SK-N-DZ (cell line): ENCODE results near the gene IFRD2.

Experiments used
- DNase-seq: peaks from one replicate; pipeline ENCODE4 v3.0.0-alpha.2; 2015; ENCODE audit warnings: low spot score

IFRD2 gene

GRCh38 chr3:50302095-50303012, 10.1 kb upstream of the IFRD2 start:
- DNase-seq: no peak

DNA sequence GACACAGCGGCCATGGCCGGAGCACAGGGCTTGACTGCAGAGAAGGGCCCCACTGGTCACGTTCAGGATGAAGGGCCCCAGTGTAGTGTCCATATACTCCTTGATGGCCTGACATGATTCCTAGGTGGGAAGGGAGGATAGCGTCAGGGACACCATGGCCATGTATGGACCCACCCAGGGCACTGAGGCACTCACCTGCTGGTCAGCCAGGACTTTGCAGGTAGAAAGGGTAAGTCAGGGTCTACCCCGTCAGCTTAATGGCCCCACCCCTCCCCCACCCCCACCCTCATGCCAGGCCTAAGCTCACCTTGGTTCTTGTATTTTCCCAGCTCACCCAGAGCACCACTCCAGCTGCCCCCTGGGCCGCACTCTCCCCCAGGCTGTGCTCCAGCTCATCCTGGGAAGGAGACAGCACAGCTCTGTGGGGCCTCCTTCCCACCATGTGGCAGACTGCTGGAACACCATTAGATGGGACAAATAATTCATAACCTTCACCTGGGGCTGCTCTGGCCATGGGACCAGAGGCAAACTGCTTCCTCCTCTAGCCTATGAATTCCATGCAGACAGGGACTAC, 8.5 kb upstream of the IFRD2 start:
- no peak for DNase-seq

GRCh38 chr3:50299929-50300680, 7.9 kb upstream of the IFRD2 start:
- no peak for DNase-seq

DNA sequence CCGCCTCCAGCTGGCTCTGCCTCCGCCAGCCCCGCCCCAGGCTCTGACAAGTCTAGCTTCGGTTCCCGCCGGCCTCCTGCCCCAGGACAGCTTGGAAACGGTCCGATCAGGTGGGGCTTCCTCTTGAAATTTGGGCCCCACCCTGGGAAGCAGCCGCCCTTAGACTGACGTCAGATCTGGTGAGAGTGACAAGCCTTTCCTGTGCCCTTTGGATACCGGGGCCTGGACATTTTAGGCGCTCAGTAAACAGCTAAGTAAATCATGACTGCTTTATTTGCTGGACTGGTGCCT, 7.4 kb upstream of the IFRD2 start:
- no peak for DNase-seq

DNA sequence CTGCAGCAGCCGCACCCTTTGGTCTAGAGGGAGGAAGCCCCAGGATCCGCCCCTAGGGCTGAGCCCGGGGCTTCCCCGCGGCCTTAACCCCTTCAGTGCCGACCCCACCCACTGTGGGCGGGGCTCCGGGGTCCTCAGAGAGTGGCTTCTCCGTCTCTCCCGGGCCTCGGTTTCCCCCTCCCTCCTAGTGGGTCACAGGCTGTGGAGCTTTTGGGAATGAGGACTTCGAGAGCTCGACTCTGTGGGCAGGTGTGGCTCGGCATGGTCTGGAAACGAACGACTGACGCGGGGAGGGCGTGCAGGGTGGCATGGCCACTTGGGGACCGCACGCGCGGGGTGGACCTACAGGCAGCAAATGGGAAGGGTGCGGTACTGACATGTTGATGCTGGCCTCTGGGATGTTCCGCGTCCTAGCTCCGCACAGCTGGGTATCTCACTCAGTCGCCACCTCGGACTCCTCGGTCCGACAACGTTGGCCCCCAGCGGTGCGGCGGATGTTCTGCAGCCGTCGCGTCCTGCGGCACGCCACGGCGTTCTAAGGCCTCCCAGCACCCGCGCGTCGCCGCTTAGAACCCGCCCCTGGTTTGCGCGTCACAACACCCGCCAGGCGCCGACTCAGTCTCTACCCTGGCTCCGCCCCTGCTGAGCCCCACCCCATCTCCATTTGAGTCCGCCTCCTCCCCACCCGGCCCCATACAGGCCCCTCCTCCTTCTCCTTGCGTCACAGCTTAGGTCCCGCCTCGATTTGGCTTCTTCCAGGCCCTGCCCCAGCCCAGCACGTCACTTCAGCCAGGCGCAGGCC, 6.8 kb upstream of the IFRD2 start, which contains the start of the genes HYAL3 and NAA80:
HYAL3 (minus strand) TSS at position 570 of the 802 bp plus-strand sequence. CDS start 3,803 bp downstream, outside the sequence.
NAA80 (minus strand) TSS at position 570 of the 802 bp plus-strand sequence. CDS start 1,942 bp downstream, outside the sequence.
- peak; percentile 97 for DNase-seq

GRCh38 chr3:50297896-50298725, 5.9 kb upstream of the IFRD2 start:
- no peak for DNase-seq

GRCh38 chr3:50297384-50297775, 5.2 kb upstream of the IFRD2 start:
- DNase-seq: no peak

DNA sequence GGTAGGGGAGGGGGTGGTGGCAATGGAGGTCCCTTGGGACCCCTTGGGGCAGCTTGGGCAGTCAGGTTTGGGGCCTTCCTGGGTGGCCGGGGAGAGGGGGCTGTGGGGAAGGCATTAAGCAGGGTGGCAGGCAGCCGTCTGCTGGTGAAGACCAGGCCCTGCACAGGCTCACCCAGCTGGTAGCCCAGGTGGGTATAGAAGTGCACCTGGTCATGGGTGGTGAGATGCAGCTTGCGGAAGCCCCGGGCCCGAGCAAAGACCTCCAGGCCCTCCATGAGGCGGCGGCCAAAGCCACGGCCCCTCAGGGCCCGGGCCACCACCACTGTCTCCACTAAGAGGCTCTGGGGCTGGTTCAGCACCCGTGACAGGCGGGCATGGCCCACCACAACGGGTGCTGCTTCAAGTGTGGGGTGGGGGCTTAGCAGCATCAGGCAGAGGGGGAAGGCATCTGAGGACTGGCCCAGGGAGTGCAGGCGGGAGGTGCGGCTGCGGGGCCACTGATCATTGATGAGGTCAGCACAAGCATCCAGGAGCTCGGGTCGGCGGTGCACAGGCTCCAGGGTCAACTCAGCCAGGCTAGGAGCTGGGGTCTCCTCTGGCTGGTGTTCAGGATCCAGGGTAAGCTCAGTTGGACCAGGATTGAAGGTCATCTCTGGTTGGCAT, 4.6 kb upstream of the IFRD2 start:
- no peak for DNase-seq

DNA sequence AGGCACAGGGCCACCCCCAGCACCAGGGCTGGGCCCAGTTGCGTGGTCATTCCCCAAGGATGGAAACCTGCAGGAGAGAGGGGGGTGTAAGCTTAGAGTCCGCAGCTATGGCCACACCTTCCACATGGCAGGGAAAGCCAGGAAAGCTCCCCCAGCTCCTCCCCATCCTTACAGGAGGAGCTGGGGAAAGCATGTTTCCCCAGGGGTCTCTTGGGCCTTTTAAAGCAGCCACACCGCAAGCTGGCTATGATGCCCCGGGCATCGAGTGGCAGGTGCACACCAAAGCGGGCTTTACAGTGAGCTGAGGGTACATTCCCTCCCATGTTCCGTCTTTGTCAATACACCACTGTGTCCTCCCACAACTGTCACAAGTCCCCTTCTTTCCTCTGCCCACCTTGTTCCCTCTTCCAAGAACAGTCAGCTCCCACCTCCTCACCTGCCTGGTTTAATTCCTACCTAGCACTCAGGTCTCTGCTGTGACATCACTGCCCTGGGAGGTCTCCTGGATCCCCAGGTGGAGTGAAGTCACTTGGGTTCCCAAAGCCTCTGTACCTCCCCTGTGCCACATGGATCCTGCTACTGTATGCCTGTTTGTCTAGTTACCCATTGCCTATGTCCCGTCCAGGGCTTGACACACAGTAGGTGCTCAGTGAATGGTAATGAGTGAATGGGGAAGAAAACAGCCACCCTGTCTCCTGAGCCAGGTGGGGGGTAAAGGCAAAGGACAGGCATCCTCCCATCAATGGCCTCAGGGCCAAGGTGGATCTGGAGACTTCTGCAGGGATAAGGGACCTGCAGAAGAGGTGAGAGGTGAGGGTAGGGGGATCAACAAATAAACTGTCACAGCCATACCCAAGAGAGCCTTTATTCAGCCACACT, 3.6 kb upstream of the IFRD2 start:
- DNase-seq: no peak

DNA sequence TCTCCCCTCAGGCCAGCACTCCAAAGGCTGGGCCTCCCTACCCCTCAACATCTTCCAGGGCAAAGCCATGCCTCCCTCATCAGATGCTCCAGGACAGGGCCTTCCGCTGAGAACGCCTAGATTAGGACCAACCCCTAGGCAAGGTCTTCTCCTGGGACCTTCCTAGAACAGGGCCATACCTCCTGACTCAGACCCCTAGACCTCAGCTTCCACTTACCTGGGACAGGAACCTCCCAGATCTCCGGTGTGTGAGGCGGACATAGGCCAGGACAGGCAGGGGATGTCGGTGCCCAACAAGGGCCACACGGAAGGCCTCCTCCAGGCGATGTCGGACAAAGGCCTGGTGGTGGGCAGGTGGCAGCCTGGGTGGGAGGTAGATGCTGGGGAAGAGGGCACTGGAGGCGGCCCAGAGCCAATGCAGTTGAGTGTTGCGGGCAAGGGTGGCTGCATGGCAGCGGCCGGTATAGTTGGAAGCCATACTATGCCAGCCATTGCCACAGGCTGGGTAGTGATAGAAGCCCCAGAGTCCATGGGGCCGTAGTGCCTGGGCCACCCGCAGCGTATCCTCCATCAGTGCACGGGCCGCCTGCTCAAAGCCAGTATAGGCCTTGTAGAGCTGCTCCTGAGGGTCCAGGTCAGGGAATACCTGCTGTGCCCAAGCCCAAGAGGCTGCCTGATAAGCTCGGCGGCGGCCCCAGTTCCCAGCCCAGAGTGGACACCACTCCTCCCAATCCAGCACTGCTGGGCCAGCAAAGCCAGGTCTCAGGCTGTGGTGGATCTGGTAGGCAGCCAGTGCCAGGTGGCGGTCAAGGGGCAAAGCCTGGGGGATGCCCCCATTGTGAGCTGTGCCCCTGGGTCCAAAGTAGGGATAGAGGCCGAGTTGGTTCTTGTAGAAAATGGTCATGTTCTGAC, 2.5 kb upstream of the IFRD2 start:
- no peak for DNase-seq

DNA sequence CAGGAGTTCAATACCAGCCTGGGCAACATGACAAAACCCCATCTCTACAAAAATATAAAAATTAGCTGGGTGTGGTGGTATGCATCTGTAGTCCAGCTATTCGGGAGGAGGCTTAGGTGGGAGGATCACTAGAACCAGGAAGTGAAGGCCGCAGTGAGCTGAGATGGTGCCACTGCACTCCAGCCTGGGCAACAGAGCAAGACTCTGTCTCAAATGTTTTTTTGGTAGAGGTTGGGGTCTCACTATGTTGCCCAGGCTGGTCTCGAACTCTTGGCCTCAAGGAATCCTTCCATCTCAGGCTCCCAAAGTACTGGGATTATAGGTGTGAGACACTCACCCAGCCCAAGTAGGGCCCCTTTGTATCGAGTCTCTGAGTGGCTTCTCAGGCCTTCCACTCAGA, 1.9 kb upstream of the IFRD2 start:
- no peak for DNase-seq

- DNase-seq: no peak
These were observed 1.0 kb upstream of the IFRD2 start for GRCh38 chr3:50293079-50293801.

GRCh38 chr3:50290161-50290641, 2.0 kb downstream of the IFRD2 start:
- DNase-seq: no peak

GRCh38 chr3:50289130-50289529, 3.1 kb downstream of the IFRD2 start:
- DNase-seq: no peak

- DNase-seq: no peak
These were observed 3.7 kb downstream of the IFRD2 start for GRCh38 chr3:50288387-50289007.

DNA sequence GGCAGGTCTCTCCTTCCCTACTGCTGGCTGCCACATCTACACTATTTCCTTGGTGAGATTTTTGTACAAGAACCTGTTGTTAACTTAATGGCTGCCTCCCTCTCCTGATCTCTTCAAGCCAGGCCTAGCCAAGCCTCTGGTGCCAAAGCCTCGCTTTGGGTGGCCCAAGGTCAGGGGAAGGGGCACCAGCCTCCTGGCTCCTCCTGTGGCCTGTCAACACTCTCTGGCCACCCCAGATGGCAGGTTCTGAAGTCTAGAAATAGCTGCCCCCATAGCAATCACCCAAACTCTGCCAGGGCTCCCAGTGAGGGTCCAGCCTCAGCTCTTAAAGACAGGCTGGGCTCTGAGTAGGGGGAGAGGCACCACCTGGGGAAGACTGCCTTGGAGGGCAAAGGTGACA, 5.0 kb downstream of the IFRD2 start:
- no peak for DNase-seq
